ENCODE measurements around the gene GRID2. TPM values are rescaled to one million over a fixed set of nuclear protein-coding genes. Genes with fewer than 3 reads are reported as not detected.

GRID2 gene
- total RNA-seq, 1 experiment from 2014 or later = not detected

DNA sequence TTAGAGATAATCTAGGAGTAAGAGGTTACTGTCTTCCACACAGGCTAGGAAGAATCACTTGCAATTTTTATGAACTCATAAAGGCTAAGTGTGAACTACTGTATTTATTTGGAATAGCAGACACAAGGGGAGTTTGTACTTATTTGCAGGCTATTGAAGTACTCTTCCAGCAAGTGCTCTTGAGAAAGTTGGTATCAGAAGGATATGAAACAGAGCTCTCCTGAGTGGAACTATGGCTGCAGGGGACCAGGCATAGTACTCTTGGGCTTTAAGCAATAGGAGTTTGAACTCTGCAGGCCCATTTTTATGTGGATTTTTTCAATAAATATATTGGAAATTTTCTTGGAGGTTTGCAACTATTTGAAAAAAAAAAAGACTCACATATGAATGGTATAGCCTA is 768.5 kb downstream of the GRID2 start:
- H3K27me3 Mint-ChIP-seq (ENCODE audit: insufficient read depth, unreplicated experiment) = no peaks in the 10 kb centered on the region
- POLR2A ChIA-PET = no interaction called here
- CTCF ChIA-PET = no interaction called here

DNA sequence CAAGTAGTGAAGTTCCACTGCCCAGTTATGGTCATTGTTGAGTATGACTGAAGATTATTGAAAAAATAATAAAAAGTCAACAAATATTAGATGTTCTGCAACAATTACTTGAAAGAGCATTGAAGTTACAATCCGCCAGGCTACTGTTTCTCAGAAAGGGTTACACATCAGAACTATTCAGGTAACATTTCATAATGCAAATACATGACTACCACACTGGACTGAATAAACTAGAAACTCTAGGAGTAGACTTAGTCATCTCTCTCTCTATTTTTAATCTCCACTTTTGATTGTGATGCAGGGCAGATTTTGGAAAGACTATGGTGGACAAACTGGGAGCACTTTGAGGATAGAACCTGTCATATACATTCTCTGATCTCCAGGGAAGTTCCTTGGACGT is 776.5 kb downstream of the GRID2 start:
- Histone ChIP-seq H3K9me3 (no peaks in the 10 kb centered on the region), H3K36me3 (ENCODE audit: control insufficient read depth, insufficient read depth, low read length) (no peaks in the 10 kb centered on the region), H3K4me1 (no peaks in the 10 kb centered on the region), H3K4me3 (ENCODE audit: low read depth, low read length) (no peak overlapping the region), H3K27me3 (replicated peaks; ENCODE audit: control insufficient read depth, insufficient read depth, low read length) (no peaks in the 10 kb centered on the region)
- POLR2A ChIA-PET = no interaction called here
- TF ChIP-seq, protein P1, sequence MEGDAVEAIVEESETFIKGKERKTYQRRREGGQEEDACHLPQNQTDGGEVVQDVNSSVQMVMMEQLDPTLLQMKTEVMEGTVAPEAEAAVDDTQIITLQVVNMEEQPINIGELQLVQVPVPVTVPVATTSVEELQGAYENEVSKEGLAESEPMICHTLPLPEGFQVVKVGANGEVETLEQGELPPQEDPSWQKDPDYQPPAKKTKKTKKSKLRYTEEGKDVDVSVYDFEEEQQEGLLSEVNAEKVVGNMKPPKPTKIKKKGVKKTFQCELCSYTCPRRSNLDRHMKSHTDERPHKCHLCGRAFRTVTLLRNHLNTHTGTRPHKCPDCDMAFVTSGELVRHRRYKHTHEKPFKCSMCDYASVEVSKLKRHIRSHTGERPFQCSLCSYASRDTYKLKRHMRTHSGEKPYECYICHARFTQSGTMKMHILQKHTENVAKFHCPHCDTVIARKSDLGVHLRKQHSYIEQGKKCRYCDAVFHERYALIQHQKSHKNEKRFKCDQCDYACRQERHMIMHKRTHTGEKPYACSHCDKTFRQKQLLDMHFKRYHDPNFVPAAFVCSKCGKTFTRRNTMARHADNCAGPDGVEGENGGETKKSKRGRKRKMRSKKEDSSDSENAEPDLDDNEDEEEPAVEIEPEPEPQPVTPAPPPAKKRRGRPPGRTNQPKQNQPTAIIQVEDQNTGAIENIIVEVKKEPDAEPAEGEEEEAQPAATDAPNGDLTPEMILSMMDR (IDR thresholded peaks at IDR 0.05; ENCODE audit: insufficient read depth in 1 of 2, low read depth in 1 of 2, low read length in 1 of 2, severe bottlenecking in 1 of 2, unreplicated experiment in 1 of 2) = no peak
- H3K4me3 Mint-ChIP-seq (ENCODE audit: unreplicated experiment) = no peak overlapping the region
- H3K4me1 Mint-ChIP-seq (ENCODE audit: low read depth, unreplicated experiment) = no peaks in the 10 kb centered on the region
- no TSS peak for BruUV-seq (replicated peaks)
- no peaks in the 10 kb centered on the region for H3K9me3 Mint-ChIP-seq (ENCODE audit: unreplicated experiment)
- CTCF ChIA-PET = no interaction called here
- no peak for DNase-seq
- no peak overlapping the region for H3K27ac Mint-ChIP-seq (ENCODE audit: unreplicated experiment)
- H3K27me3 Mint-ChIP-seq (ENCODE audit: insufficient read depth, unreplicated experiment) = no peaks in the 10 kb centered on the region
- no peaks in the 10 kb centered on the region for H3K36me3 Mint-ChIP-seq (ENCODE audit: insufficient read depth, unreplicated experiment)
- intact Hi-C loops (cut with micrococcal nuclease; ENCODE audit: unreplicated experiment) = no loop called here

More for the DNA sequence above, 768.5 kb downstream of the GRID2 start:
- no peak overlapping the region for H3K4me3 ChIP-seq (ENCODE audit: low read depth, low read length)
- no peaks in the 10 kb centered on the region for H3K9me3 ChIP-seq
- no peaks in the 10 kb centered on the region for H3K27me3 ChIP-seq (replicated peaks; ENCODE audit: control insufficient read depth, insufficient read depth, low read length)
- Mint-ChIP-seq H3K4me1 (ENCODE audit: low read depth, unreplicated experiment) (no peaks in the 10 kb centered on the region), H3K27ac (ENCODE audit: unreplicated experiment) (no peak overlapping the region), H3K9me3 (ENCODE audit: unreplicated experiment) (no peaks in the 10 kb centered on the region), H3K4me3 (ENCODE audit: unreplicated experiment) (no peak overlapping the region), H3K36me3 (ENCODE audit: insufficient read depth, unreplicated experiment) (no peaks in the 10 kb centered on the region)
- TF ChIP-seq, protein P1 (IDR thresholded peaks at IDR 0.05; ENCODE audit: insufficient read depth in 1 of 2, low read depth in 1 of 2, low read length in 1 of 2, severe bottlenecking in 1 of 2, unreplicated experiment in 1 of 2) = no peak
- H3K36me3 ChIP-seq (ENCODE audit: control insufficient read depth, insufficient read depth, low read length) = no peaks in the 10 kb centered on the region
- intact Hi-C loops (cut with micrococcal nuclease; ENCODE audit: unreplicated experiment) = no loop called here
- no peaks in the 10 kb centered on the region for H3K4me1 ChIP-seq
- no peak for DNase-seq
- BruUV-seq (replicated peaks) = no TSS peak

DNA sequence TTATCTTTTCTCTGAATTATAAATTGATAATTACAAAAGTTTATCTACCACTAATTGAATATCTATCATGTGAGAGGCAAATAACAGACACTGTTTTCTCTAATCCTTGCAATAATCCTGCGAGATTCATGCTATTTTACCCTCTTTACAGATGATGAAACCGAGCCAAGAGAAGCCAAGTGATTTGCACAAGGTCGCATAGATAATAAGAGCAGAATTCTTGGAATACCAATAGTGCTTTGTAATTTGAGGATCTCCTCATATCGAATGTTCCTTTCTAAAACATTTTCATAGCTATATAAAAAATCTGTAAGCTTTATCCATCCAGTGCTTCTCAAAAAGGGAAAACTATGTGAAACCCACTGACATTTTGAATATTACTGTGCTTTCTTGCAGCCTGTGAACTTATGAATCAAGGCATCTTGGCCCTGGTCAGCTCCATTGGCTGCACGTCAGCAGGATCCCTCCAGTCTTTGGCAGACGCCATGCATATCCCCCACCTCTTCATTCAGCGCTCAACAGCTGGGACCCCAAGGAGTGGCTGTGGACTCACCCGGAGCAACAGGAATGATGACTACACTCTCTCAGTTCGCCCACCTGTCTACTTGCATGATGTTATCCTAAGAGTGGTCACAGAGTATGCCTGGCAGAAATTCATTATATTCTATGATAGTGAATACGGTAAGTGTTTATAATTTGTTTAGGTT is 781.0 kb downstream of the GRID2 start:
- no peak overlapping the region for H3K4me3 Mint-ChIP-seq (ENCODE audit: unreplicated experiment)
- TF ChIP-seq, protein P1 (IDR thresholded peaks at IDR 0.05; ENCODE audit: insufficient read depth in 1 of 2, low read depth in 1 of 2, low read length in 1 of 2, severe bottlenecking in 1 of 2, unreplicated experiment in 1 of 2) = no peak
- H3K27ac Mint-ChIP-seq (ENCODE audit: unreplicated experiment) = no peak overlapping the region
- H3K4me1 Mint-ChIP-seq (ENCODE audit: low read depth, unreplicated experiment) = no peaks in the 10 kb centered on the region
- H3K4me1 ChIP-seq = no peaks in the 10 kb centered on the region
- ChIA-PET POLR2A (no interaction called here), CTCF (no interaction called here)
- no peak overlapping the region for H3K4me3 ChIP-seq (ENCODE audit: low read depth, low read length)
- H3K9me3 ChIP-seq = no peaks in the 10 kb centered on the region
- no peaks in the 10 kb centered on the region for H3K27me3 Mint-ChIP-seq (ENCODE audit: insufficient read depth, unreplicated experiment)
- H3K9me3 Mint-ChIP-seq (ENCODE audit: unreplicated experiment) = no peaks in the 10 kb centered on the region
- no TSS peak for BruUV-seq (replicated peaks)
- intact Hi-C loops (cut with micrococcal nuclease; ENCODE audit: unreplicated experiment) = no loop called here
- H3K36me3 Mint-ChIP-seq (ENCODE audit: insufficient read depth, unreplicated experiment) = no peaks in the 10 kb centered on the region
- no peak for DNase-seq
- no peaks in the 10 kb centered on the region for H3K27me3 ChIP-seq (replicated peaks; ENCODE audit: control insufficient read depth, insufficient read depth, low read length)
- no peaks in the 10 kb centered on the region for H3K36me3 ChIP-seq (ENCODE audit: control insufficient read depth, insufficient read depth, low read length)
